CD4-positive, alpha-beta memory T cell (primary cell): ENCODE results near the gene ONECUT2. TPM values are rescaled to one million over a fixed set of nuclear protein-coding genes. Genes with fewer than 3 reads are reported as not detected.

Experiments used
- CTCF ChIA-PET: fragments of 350-600 bp; sonication (Branson Sonifier 250); formaldehyde crosslinking; loops from one replicate; lab custom pipeline; 2021; ENCODE audit warnings: inconsistent platforms; ENCODE audit not compliant: partially characterized antibody; lab: Charles Lee
- POLR2A ChIA-PET: fragments of 350-600 bp; sonication (Branson Sonifier 250); formaldehyde crosslinking; loops from one replicate; lab custom pipeline; 2021; ENCODE audit not compliant: partially characterized antibody; lab: Charles Lee
- DNase-seq, 5 donors: peaks; one replicate each; pipeline versions ENCODE4 v3.0.0 to v3.0.0-alpha.2; 2020 to 2022; ENCODE audit warnings: mixed read lengths in 1 of 5
- H3K27ac ChIP-seq: one replicate; pipeline ENCODE4 v1.7.0; 2013; ENCODE audit warnings: low read depth, low read length
- H3K27me3 ChIP-seq: 2 replicates; pipeline ENCODE4 v1.7.0; 2013; ENCODE audit warnings: mild to moderate bottlenecking, low read length, moderate library complexity; ENCODE audit not compliant: insufficient read depth
- H3K36me3 ChIP-seq: 2 replicates; pipeline ENCODE4 v1.7.0; 2013; ENCODE audit warnings: mild to moderate bottlenecking, low read length, moderate library complexity; ENCODE audit not compliant: insufficient read depth
- H3K4me1 ChIP-seq: 2 replicates; pipeline ENCODE4 v1.7.0; 2013; ENCODE audit warnings: mild to moderate bottlenecking, low read length, moderate library complexity; ENCODE audit not compliant: insufficient read depth
- H3K4me3 ChIP-seq, 2 donors: one replicate each; pipeline ENCODE4 v1.7.0; 2013; ENCODE audit warnings: low read length in 2 of 2, mild to moderate bottlenecking in 1 of 2
- H3K9me3 ChIP-seq, 2 donors: one replicate each; pipeline ENCODE4 v1.7.0; 2013; ENCODE audit warnings: low read length in 2 of 2, control low read depth in 1 of 2; ENCODE audit not compliant: control insufficient read depth in 1 of 2
- H3K27ac Mint-ChIP-seq, 7 donors: one replicate each; pipeline ENCODE4 v1.8.0; 2020 to 2021; ENCODE audit warnings: mixed read lengths in 7 of 7, mild to moderate bottlenecking in 6 of 7, inconsistent platforms in 3 of 7, moderate library complexity in 3 of 7
- H3K27me3 Mint-ChIP-seq, 2 donors: one replicate each; pipeline ENCODE4 v1.8.0; 2020 to 2021; ENCODE audit warnings: mixed read lengths in 2 of 2
- H3K36me3 Mint-ChIP-seq, 2 donors: one replicate each; pipeline ENCODE4 v1.8.0; 2020 to 2021; ENCODE audit warnings: mixed read lengths in 2 of 2, inconsistent platforms in 1 of 2, mild to moderate bottlenecking in 1 of 2
- H3K4me1 Mint-ChIP-seq, 4 donors: one replicate each; pipeline ENCODE4 v1.8.0; 2020 to 2021; ENCODE audit warnings: mixed read lengths in 4 of 4, mild to moderate bottlenecking in 1 of 4
- H3K4me3 Mint-ChIP-seq, 8 donors: one replicate each; pipeline ENCODE4 v1.8.0; 2020 to 2021; ENCODE audit warnings: mixed read lengths in 8 of 8, mild to moderate bottlenecking in 7 of 8, moderate library complexity in 6 of 8, inconsistent platforms in 3 of 8
- H3K9me3 Mint-ChIP-seq, 8 donors: one replicate each; pipeline ENCODE4 v1.8.0; 2020 to 2021; ENCODE audit warnings: mixed read lengths in 8 of 8, mild to moderate bottlenecking in 5 of 8, inconsistent platforms in 3 of 8, moderate library complexity in 1 of 8
- intact Hi-C: fragments of 100-400 bp; cut with micrococcal nuclease; formaldehyde crosslinking; loops from one replicate; pipeline ENCODE4 v1.15.1; 2023
- polyA plus RNA-seq, 2 donors: library from polyadenylated mRNA; unstranded; fragments of 300-500 nt; fragmentation: Illumina TruSeq; gene quantifications; one replicate each; pipeline ENCODE4 v1.2.3, GENCODE V29; 2021
- total RNA-seq, 2 experiments: library from RNA; stranded (reverse); gene quantifications; one replicate each; pipeline ENCODE4 v1.2.3, GENCODE V29; 2021

Gene ONECUT2
- total and polyA plus RNA-seq, 4 experiments from 2014 or later: not detected

- Mint-ChIP-seq H3K27me3 (peaks cover 47 to 48% of the 10 kb centered on the region in 2 donors), H3K9me3 (peaks cover 0 to 50% (median 36%) of the 10 kb centered on the region in 8 donors), H3K4me3 (peak overlapping the region in 2 of 8 donors; percentile 31 to 52), H3K27ac (no peak overlapping the region), H3K4me1 (peaks cover 5 to 13% (median 9%) of the 10 kb centered on the region in 4 donors), H3K36me3 (peaks cover 0 to 7% of the 10 kb centered on the region in 2 donors)
- peaks cover 30% of the 10 kb centered on the region for H3K27me3 ChIP-seq
- no peak for DNase-seq
- no peaks in the 10 kb centered on the region for H3K9me3 ChIP-seq
- H3K4me3 ChIP-seq: no peak overlapping the region
- H3K27ac ChIP-seq: no peak overlapping the region
- H3K4me1 ChIP-seq: peaks cover 5% of the 10 kb centered on the region
- H3K36me3 ChIP-seq: no peaks in the 10 kb centered on the region
- ChIA-PET POLR2A (no interaction called here), CTCF (no interaction called here)
- intact Hi-C loops: no loop called here
These were observed 7.6 kb upstream of the ONECUT2 start for GRCh38 chr18:57427429-57428201.

GRCh38 chr18:57428221-57429150, 6.7 kb upstream of the ONECUT2 start:
- intact Hi-C loops: no loop called here
- Mint-ChIP-seq H3K27ac (peak overlapping the region in 1 of 7 donors; percentile 82), H3K4me3 (peak overlapping the region in 6 of 8 donors; percentile 12 to 62 (median 52)), H3K36me3 (peaks cover 0 to 7% of the 10 kb centered on the region in 2 donors), H3K4me1 (peaks cover 7 to 13% (median 9%) of the 10 kb centered on the region in 4 donors), H3K9me3 (peaks cover 0 to 55% (median 36%) of the 10 kb centered on the region in 8 donors), H3K27me3 (peaks cover 50 to 52% of the 10 kb centered on the region in 2 donors)
- CTCF ChIA-PET: no interaction called here
- peaks cover 33% of the 10 kb centered on the region for H3K27me3 ChIP-seq
- H3K36me3 ChIP-seq: no peaks in the 10 kb centered on the region
- H3K9me3 ChIP-seq: no peaks in the 10 kb centered on the region
- no peak overlapping the region for H3K27ac ChIP-seq
- H3K4me3 ChIP-seq: no peak overlapping the region
- POLR2A ChIA-PET: no interaction called here
- H3K4me1 ChIP-seq: peaks cover 5% of the 10 kb centered on the region
- DNase-seq: no peak

GRCh38 chr18:57429167-57430078, 5.8 kb upstream of the ONECUT2 start:
- no peak overlapping the region for H3K27ac ChIP-seq
- H3K4me1 Mint-ChIP-seq: peaks cover 9 to 18% (median 13%) of the 10 kb centered on the region in 4 donors
- no peak overlapping the region for H3K4me3 ChIP-seq
- peaks cover 57 to 60% of the 10 kb centered on the region in 2 donors for H3K27me3 Mint-ChIP-seq
- peaks cover 0 to 7% of the 10 kb centered on the region in 2 donors for H3K36me3 Mint-ChIP-seq
- no peaks in the 10 kb centered on the region for H3K36me3 ChIP-seq
- H3K4me3 Mint-ChIP-seq: peak overlapping the region in 6 of 8 donors; percentile 12 to 62 (median 52)
- no peak for DNase-seq
- CTCF ChIA-PET: no interaction called here
- POLR2A ChIA-PET: no interaction called here
- H3K9me3 Mint-ChIP-seq: peaks cover 0 to 57% (median 38%) of the 10 kb centered on the region in 8 donors
- peaks cover 42% of the 10 kb centered on the region for H3K27me3 ChIP-seq
- H3K9me3 ChIP-seq: no peaks in the 10 kb centered on the region
- intact Hi-C loops: no loop called here
- H3K4me1 ChIP-seq: peaks cover 7% of the 10 kb centered on the region
- H3K27ac Mint-ChIP-seq: peak overlapping the region in 2 of 7 donors; percentile 62 to 82

- POLR2A ChIA-PET: no interaction called here
- Histone ChIP-seq H3K4me1 (peaks cover 13% of the 10 kb centered on the region), H3K36me3 (no peaks in the 10 kb centered on the region), H3K27ac (no peak overlapping the region), H3K27me3 (peaks cover 47% of the 10 kb centered on the region), H3K9me3 (no peaks in the 10 kb centered on the region), H3K4me3 (no peak overlapping the region)
- no peak for DNase-seq
- peak overlapping the region in 2 of 7 donors; percentile 4 to 12 for H3K27ac Mint-ChIP-seq
- peak overlapping the region in 5 of 8 donors; percentile 9 to 64 (median 50) for H3K4me3 Mint-ChIP-seq
- peaks cover 56 to 59% of the 10 kb centered on the region in 2 donors for H3K27me3 Mint-ChIP-seq
- peaks cover 0 to 7% of the 10 kb centered on the region in 2 donors for H3K36me3 Mint-ChIP-seq
- CTCF ChIA-PET: no interaction called here
- H3K4me1 Mint-ChIP-seq: peaks cover 10 to 24% (median 17%) of the 10 kb centered on the region in 4 donors
- peaks cover 0 to 55% (median 37%) of the 10 kb centered on the region in 8 donors for H3K9me3 Mint-ChIP-seq
- intact Hi-C loops: no loop called here
These were observed 4.8 kb upstream of the ONECUT2 start for GRCh38 chr18:57430079-57431001.

- no peak overlapping the region for H3K4me3 ChIP-seq
- no peaks in the 10 kb centered on the region for H3K36me3 ChIP-seq
- no peak for DNase-seq
- Mint-ChIP-seq H3K9me3 (peaks cover 0 to 51% (median 35%) of the 10 kb centered on the region in 8 donors), H3K4me1 (peaks cover 11 to 26% (median 18%) of the 10 kb centered on the region in 4 donors), H3K36me3 (peaks cover 0 to 7% of the 10 kb centered on the region in 2 donors), H3K4me3 (peak overlapping the region in 1 of 8 donors; percentile 28), H3K27ac (peak overlapping the region in 1 of 7 donors; percentile 4), H3K27me3 (peaks cover 54 to 58% of the 10 kb centered on the region in 2 donors)
- H3K27ac ChIP-seq: no peak overlapping the region
- no peaks in the 10 kb centered on the region for H3K9me3 ChIP-seq
- peaks cover 13% of the 10 kb centered on the region for H3K4me1 ChIP-seq
- ChIA-PET POLR2A (no interaction called here), CTCF (no interaction called here)
- intact Hi-C loops: no loop called here
- H3K27me3 ChIP-seq: peaks cover 47% of the 10 kb centered on the region
These were observed 4.2 kb upstream of the ONECUT2 start for GRCh38 chr18:57431002-57431382.
